Hypothalamus (tissue), 51 donors: ENCODE measurements around the gene MPO.

Experiments used
- DNase-seq, 51 donors: peaks; one replicate each; lab custom pipeline; 2025; lab: John Stamatoyannopoulos, UW

Gene MPO

DNA sequence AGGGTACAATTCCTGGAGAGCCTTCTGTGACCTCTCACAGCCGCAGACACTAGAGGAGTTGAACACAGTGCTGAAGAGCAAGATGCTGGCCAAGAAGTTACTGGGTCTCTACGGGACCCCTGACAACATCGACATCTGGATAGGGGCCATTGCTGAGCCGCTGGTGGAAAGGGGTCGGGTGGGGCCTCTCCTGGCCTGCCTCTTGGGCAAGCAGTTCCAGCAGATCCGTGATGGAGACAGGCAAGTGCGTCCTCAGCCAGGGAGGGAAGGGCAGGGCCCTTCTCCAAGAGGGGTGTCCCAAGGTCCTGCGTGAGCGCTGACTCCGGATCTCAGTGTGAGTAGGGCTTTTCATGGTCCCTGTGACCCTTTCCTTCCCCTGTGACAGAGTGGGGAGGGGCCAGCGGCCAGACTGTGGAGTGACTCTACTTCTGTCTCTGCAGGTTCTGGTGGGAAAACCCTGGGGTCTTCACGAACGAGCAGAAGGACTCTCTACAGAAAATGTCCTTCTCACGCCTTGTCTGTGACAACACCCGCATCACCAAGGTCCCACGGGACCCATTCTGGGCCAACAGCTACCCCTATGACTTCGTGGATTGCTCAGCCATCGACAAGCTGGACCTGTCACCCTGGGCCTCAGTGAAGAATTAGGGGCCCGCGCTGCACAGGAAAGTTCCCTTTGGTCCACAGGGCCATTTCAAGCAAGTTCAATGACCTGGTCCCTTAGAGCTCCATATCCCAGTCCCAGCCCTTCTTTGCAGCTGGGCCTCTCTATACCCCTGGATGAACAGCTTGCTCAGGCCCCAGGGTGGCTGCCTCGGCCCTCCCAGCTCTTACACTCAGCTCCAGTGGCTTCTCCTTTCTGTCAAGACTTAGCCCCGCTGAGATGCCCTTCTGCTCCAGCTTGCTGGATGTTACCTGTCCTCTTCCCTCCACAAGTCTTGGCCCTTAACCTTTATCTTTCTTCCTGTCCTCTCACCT is 13.1 kb downstream of the MPO start:
- DNase-seq: no peak

DNA sequence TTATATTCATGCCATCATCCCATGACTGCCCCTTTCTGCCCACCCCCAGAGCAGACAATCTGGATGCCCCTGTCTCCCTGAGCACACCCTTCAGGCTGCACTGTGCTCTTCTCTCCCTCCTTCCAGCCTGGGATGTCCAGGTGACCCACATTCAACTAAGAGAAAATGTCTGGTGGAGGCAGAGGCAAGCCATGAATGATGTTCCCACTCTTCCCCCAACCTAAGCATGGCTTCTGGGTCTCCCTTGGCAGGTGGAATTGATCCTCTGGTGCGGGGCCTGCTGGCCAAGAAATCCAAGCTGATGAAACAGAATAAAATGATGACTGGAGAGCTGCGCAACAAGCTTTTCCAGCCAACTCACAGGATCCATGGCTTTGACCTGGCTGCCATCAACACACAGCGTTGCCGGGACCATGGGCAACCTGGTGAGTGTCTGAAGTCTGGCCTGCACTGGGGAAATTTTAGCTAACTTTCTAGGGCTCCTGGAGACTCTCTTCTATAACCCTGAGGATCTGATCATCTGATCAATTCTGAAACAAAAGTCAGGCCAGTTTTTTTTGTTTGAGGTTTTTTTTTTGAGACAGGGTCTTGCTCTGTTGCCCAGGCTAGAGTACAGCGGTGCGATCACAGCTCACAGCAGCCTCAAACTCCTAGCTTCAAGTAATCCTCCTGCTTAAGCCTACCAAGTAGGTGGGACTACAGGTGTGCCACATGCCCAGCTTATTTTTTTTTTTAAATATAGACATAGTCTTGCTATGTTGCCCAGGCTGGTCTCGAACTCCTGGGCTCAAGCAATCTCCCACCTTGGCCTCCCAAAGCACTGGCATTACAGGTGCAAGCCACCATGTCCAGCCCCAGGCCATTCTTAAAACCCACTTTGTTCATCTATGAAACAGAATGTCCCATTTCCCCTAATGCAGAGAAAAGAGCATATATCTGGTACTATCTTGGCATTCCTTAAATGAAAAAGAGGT is 14.5 kb downstream of the MPO start:
- no peak for DNase-seq

DNA sequence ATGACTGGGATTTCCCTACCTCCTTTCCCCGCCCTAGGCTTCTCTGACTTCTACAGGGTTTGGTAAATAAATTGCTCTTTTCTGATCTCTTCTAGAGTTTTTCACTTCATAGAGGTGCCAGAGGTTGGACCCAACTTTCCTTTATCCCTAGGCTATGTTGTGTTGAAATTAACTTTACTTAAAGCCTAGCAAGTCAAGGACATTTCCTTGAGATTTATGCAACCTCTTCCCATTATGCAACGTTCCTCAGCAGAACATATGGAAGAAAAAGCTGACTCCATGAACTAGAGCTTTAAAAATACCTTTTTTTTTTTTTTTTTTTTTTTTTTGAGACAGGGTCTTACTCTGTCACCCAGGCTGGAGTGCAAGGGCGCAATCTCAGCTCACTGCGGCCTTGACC is 15.5 kb downstream of the MPO start:
- no peak for DNase-seq

DNA sequence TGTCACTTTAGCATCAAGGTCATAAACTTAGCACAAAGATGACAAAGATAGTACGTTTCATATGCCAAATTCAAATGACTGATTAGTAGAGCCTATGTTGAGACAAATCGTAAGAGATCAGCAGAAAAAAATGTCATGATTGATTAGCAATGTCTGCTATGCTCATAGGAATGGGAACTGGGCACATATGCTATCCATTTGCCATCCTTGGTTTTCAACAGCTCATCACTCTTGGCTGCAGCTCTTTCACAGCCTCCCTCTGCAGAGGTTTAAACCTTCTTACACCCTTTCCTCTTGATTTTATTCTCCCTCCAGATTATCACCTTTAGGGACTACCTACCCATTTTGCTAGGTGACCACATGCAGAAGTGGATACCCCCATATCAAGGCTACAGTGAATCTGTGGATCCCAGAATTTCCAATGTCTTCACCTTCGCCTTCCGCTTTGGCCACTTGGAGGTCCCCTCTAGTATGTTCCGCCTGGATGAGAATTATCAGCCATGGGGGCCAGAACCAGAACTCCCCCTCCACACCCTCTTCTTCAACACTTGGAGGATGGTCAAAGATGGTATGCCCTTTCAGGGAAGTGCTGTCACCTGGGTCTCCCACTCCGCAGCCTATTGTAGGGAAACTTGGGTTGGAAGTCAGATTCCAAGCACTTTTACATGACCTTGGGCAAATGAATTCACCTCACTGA is 16.2 kb downstream of the MPO start:
- no peak for DNase-seq

DNA sequence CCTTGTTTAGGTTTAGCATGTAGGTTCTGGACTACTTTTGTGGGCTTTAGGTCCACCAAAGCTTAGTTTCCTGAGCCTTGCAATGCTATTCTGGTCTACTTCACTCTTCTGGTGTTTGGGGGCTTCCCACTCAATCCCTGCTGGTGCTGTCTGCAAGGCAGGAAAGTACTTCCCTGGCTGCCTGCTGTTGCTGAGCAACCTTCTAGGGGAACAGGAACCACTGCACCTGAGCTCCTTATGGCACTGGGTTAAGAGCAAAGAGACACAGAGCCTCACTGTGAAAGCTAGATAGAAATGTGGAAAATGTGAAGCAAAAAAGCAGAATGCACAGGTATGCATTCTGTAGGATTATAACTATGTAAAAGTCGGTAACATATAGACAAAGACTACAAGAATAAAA is 17.0 kb downstream of the MPO start:
- no peak for DNase-seq

DNA sequence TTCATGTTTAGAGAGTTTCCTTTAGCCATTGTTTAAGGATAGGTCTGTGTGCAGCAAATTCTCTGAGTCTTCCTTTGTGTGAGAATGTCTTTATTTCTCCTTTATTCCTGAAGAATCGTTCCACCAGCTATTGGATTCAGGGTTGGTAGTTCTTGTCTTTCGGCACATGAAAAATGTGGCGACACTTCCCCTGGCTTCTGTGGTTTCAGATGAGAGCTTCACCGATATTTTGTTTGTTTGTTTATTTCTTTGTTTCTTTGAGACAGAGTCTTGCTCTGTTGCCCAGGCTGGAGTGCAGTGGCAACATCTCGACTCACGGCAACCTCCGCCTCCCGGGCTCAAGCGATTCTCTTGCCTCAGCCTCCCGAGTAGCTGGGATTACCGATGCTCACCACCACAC is 18.6 kb downstream of the MPO start:
- DNase-seq: no peak

DNA sequence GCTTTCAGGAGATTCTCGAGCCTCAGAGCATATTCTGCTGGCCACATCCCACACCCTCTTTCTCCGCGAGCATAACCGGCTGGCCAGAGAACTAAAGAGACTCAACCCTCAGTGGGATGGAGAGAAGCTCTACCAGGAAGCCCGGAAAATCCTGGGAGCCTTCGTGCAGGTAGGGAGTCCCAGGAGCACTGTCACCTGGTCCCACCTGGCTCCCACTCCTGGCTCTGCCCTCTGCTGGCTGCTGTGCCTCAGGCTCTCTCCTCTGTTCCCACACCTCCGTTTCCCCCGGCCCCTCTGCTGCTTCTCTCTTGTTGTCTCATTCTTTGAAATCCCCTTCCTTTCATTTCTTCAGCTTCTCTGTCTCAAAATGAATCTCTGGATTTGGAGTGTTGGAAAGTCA is 25.9 kb downstream of the MPO start:
- DNase-seq: no peak

DNA sequence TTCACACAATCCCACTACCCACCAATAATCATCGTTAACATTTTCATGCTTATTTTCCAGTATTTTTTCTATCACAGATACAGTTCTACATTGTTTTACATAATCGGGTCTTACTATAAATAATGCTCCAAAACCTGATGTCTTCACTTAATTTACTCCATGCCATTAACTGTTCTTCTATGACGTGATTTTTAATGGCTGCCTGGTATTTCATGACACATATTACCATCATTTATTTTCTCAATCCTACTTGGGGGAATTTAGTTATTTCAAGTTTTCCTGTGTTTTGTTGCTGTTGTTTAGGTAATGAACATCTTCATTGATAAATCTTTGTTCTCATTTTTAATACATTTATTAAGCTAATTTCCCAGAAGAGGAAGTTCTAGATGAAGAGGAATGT is 27.7 kb downstream of the MPO start:
- DNase-seq: no peak

DNA sequence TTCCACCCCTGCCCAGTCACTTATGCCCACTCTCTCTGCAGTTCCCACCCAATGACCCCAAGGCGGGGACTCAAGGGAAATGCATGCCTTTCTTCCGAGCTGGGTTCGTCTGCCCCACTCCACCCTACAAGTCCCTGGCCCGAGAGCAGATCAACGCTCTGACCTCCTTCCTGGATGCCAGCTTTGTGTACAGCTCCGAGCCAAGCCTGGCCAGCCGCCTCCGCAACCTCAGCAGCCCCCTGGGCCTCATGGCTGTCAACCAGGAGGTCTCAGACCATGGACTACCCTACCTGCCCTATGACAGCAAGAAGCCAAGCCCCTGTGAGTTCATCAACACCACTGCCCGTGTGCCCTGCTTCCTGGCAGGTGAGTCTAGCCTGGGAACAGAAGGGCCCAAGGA is 28.6 kb downstream of the MPO start:
- DNase-seq: no peak

DNA sequence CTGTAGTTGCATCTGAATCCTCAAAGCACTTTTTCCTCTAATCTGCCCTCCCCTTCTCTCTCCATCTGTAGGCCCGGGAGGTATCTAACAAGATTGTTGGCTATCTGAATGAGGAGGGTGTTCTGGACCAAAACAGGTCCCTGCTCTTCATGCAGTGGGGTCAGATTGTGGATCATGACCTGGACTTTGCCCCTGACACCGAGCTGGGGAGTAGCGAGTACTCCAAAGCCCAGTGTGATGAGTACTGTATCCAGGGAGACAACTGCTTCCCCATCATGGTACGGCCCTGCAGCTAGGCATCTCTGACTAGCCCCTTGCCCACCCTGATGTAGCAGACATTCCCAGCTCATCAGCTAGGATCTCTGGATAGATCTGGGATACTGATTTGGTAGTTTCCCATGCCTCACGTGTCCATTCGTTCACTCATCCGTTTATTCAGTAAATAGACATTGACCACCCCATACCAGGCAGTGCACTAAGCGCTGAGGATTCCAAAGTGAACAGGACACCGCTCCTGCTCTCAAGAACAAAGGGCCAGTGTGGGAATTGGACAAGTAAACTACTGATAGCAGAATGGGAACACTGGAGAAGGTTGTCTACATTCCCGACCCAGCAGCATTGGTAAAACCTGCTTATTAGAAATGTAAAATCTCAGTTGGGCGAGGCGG is 30.3 kb downstream of the MPO start:
- no peak for DNase-seq

DNA sequence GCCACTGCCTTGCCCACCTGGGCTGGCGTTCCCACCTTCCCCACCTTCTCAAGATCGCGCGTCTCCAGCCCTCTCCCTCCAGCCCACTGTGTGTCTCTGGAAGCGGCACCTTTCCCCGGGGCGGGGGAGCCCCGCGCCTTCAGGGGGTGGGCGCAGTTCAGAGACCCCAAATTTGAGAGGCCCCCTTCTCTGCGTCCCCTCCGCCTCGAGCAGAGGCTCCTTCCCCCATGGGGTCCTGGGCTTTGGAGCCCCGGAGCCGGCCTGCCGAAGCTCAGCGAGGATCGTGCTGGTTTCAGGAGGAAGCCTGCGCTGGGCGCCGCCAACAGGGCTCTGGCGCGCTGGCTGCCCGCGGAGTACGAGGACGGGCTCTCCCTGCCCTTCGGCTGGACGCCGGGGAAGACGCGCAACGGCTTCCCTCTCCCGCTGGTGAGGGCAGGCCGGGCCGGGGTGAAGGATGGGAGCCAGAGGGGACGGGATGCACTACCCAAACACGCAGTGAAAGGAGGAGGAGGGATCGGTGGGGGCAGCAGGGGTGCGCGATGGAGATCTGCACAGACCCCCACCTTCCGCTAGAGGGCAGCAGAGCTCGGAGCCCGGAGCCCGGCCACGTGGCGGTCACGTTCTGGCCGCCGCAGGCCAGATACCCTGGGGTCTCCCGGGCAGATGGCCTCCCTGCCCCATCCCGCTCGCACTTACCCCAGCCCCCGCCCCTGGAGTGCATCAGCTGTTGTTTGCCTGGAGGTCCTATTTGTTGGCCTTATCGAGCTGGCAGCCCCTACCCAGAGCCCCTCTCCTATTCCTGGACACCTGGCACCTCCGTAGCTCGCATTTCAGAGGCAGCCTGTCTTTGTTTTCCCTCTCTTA is 31.2 kb downstream of the MPO start:
- DNase-seq: peak in 47 of 51 donors; percentile 13 to 85 (median 48)

DNA sequence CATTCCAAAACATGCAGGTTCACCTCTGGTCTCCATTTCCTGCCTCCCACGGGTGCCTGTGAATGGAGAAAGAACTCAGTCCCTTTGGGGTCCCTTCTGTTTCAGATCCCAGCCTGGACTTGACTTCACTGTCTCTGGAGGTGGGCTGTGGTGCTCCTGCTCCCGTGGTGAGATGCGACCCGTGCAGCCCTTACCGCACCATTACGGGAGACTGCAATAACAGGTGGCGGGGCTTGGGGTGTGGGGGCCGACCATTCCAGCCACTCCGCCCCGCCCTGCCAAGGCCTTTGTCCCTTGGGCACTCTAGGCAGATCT is 31.8 kb downstream of the MPO start:
- DNase-seq: no peak

DNA sequence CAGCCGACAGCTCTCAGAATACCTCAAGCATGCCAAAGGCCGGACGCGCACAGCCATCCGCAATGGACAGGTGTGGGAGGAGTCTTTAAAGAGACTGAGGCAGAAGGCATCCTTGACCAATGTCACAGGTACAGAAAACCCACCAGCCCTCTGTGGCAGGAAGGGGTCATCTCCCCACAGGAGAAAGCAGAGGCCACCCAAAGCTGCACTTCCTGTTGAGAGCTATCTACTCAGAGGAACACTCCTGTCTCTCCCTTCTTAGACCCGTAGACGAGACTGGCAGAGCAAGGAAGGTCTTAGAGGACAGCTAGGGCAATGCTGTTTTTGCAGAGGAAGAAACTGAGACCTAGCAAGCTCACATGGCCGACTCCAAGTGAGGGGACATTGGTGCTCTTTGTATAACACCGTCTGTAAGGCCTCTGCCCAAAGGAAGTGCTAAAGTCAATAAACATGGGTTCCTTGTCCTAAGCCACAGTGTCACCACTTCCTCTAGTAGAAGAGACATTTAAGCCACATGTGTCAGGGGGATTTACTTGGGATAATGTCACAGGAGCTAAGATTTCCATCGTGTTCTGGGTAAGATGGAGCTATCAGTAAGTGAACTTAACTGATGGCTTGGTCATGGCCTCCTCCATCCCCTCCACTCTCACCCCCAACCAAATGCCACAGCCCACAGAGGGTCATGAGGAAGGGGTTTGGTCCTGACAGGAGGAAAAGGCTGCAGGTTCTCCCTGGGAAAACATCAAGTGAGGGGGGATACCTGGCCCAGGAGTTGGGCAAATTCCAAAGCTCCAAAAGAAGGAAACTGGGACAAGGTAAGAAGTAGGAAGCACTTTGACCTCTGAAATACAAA is 33.0 kb downstream of the MPO start:
- DNase-seq: no peak

DNA sequence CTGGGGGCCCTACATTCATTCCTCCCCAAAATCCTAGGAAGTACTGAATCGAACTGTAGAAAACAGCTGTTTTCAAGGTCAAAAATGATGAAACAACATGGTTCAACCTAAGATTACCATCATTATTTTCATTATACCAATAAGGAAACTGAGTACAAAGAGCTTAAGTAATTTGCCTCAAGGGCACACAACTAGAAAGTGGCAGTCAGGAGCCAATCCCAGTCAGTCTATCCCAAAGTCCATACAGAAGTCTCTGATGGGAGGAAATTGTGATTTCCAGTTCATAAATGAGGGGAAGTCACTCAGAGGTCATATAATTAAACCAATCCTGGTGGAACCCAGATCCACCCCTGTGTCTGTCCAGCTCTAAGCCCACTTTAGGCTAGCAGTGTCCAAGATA is 34.0 kb downstream of the MPO start:
- DNase-seq: no peak

DNA sequence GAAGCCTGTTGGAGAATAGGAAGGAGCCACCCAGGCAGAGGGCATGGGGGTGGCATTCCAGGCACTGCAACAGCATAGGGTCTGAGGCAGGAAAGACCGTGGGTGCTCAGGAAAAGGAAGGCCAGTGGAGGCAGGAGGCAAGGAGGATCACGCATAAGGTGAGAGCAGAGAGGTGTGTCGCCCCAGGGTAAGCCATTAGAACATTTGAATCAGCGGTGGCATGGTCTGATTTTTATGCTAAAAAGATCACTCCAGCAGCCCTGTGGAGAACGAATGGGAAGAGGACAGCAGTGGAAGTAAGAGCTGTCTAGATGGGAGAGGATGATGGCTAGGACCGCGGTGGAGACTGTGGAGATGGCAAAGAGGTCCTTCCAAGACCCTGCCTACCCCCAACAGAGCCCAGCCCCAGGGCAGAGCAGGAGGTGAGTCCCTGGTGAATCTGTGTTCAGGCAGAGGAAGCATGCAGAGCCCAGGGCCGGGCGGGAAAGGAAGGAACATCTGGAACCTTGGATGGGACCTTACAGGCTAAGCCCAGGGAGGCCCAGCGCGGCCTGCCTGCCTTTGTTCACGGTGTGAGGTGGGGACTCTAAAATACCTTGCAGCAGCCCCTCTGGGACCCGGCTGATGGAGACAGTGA is 34.5 kb downstream of the MPO start:
- DNase-seq: no peak

DNA sequence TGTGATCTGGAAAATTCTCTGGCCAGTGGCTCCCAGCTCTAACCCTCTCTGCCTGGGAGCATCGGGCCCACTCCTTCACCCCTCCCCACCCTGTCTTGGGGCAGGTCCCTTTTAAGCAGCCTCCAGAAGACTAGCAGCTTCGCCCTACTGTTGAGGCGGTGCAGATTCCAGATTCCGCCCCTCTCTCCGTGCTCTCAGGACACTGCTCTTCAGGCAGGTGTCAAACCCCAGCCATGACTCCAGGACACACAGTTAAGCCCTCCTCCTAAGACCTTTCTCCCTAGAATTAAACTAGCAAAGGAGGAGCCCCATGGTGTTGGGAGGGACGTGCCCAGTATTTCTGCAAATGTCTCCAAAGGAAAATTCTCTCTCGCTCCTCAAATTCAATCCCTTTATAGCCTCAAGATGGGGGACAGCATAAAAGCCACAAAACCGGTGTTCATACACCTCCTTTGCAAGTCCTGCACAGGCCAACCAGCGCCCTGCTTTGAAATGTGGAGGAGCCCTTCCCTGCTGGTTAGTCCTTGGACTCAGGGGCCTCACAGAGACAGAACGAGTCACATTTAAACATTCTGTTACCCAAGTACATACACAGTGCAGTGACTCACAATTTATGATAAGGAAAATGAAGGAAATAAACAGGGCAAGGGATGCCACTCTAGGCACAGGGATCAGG is 35.2 kb downstream of the MPO start:
- no peak for DNase-seq

DNA sequence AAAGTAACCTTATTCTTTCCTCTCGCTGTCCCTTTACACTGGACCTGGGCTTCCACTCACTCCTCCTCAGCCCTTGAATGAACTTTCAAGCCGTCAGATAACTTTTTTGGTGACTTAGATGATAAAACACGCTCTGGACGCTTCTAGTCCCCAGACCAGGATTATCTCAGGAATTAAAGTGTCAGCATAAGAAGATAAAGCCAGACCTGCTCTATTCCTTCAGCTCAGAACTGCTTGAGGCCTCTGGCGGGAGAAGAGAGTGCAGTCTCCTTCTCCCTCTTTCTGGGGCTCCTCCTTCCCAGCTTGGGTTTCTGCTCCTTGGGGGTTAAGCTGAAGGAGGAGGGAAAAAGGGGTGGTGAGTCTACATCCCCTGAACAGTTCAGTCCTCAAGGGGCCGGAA is 35.8 kb downstream of the MPO start:
- no peak for DNase-seq
